Right lobe of liver (tissue), 4 donors: ENCODE results near the gene LRRTM4.

Experiments
- POLR2A ChIP-seq: fragments of 450-650 bp; IDR thresholded peaks from one replicate; pipeline ENCODE4 v1.6.1; 2017; ENCODE audit warnings: antibody characterized with exemption, mild to moderate bottlenecking
- TF ChIP-seq, protein P1 (sequence below), 4 donors: fragments of 200-600 bp in 3 of 4; fragments of 450-650 bp in 1 of 4; IDR thresholded peaks; one replicate each; pipeline versions ENCODE4 v1.5.1 to v1.8.0; 2016 to 2022; ENCODE audit warnings: antibody characterized with exemption in 4 of 4, mild to moderate bottlenecking in 2 of 4
- donor health status: DM: no; HTN: no; CAD: no.
- donor health status: DM: no; HTN: no; CAD: no.
- donor health status: DM: no; HTN: yes; CAD: no.

DNA sequence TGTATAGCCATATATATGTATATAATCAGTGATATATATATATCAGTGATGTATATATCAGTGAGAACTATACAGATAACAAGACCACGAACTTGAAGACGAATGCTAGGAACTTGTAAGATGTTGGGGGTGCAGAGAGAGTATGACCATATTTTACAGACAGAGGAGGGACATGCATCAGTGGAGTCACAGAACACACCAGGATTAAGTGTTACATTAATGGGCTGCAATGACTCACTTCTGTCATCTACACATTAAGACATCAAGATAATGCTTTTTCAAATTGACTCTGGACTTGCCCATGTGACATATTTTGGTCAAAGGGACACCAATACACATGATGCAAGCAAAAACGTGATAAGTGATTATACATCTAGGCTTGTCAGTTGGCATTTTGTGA, 501.0 kb downstream of the LRRTM4 start:
- TF ChIP-seq, protein P1, sequence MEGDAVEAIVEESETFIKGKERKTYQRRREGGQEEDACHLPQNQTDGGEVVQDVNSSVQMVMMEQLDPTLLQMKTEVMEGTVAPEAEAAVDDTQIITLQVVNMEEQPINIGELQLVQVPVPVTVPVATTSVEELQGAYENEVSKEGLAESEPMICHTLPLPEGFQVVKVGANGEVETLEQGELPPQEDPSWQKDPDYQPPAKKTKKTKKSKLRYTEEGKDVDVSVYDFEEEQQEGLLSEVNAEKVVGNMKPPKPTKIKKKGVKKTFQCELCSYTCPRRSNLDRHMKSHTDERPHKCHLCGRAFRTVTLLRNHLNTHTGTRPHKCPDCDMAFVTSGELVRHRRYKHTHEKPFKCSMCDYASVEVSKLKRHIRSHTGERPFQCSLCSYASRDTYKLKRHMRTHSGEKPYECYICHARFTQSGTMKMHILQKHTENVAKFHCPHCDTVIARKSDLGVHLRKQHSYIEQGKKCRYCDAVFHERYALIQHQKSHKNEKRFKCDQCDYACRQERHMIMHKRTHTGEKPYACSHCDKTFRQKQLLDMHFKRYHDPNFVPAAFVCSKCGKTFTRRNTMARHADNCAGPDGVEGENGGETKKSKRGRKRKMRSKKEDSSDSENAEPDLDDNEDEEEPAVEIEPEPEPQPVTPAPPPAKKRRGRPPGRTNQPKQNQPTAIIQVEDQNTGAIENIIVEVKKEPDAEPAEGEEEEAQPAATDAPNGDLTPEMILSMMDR (IDR thresholded peaks at IDR 0.05) = no peak
- TF ChIP-seq POLR2A = no peak
